Fibroblast of lung (primary cell): ENCODE measurements around the gene CD36. TPM values are rescaled to one million over a fixed set of nuclear protein-coding genes. Genes with fewer than 3 reads are reported as not detected.

Experiments
- DNase-seq, 2 donors: peaks; one replicate each; pipeline versions ENCODE4 v3.0.0 to v3.0.0-alpha.2; 2010; ENCODE audit warnings: low read depth in 2 of 2
- H2AFZ ChIP-seq: 2 replicates; pipeline ENCODE4 v1.5.1; 2012; ENCODE audit warnings: low read length, control low read depth, inconsistent platforms
- H3K27ac ChIP-seq: 2 replicates; pipeline ENCODE4 v1.5.1; 2011; ENCODE audit warnings: low read length, control low read depth; ENCODE audit not compliant: insufficient read depth
- H3K27me3 ChIP-seq: 2 replicates; pipeline ENCODE4 v1.5.1; 2011; ENCODE audit warnings: mild to moderate bottlenecking, low read length; ENCODE audit not compliant: control insufficient read depth, insufficient read depth
- H3K36me3 ChIP-seq: 2 replicates; pipeline ENCODE4 v1.5.1; 2011; ENCODE audit warnings: low read length; ENCODE audit not compliant: control insufficient read depth, insufficient read depth
- H3K4me1 ChIP-seq: 2 replicates; pipeline ENCODE4 v1.5.1; 2011; ENCODE audit warnings: low read length; ENCODE audit not compliant: control insufficient read depth, insufficient read depth; ENCODE audit errors: extremely low read depth
- H3K4me2 ChIP-seq: 2 replicates; pipeline ENCODE4 v1.5.1; 2011; ENCODE audit warnings: low read length, control low read depth; ENCODE audit not compliant: insufficient read depth; ENCODE audit errors: extremely low read depth
- H3K4me3 ChIP-seq, 4 experiments: fragments of 200-600 bp in 1 of 4; sonication (generic) in 1 of 4; replicated peaks in 1 of 4; 2 replicates each; pipeline ENCODE4 v1.5.1; 2011 to 2016; ENCODE audit warnings: low read length in 4 of 4, low read depth in 3 of 4, mild to moderate bottlenecking in 3 of 4, control low read depth in 2 of 4, inconsistent platforms in 1 of 4, mixed read lengths in 1 of 4; ENCODE audit not compliant: insufficient read depth in 1 of 4; ENCODE audit errors: control extremely low read depth in 1 of 4
- H3K79me2 ChIP-seq: 2 replicates; pipeline ENCODE4 v1.5.1; 2012; ENCODE audit warnings: mild to moderate bottlenecking, low read length, inconsistent platforms; ENCODE audit not compliant: control insufficient read depth, insufficient read depth
- H3K9ac ChIP-seq: 2 replicates; pipeline ENCODE4 v1.5.1; 2011; ENCODE audit warnings: mild to moderate bottlenecking, low read length, control low read depth; ENCODE audit not compliant: insufficient read depth
- H3K9me3 ChIP-seq: 2 replicates; pipeline ENCODE4 v1.5.1; 2012; ENCODE audit warnings: low read depth, low read length; ENCODE audit not compliant: control insufficient read depth, insufficient read depth
- H4K20me1 ChIP-seq: 2 replicates; pipeline ENCODE4 v1.5.1; 2011; ENCODE audit warnings: low read length; ENCODE audit not compliant: control insufficient read depth, insufficient read depth; ENCODE audit errors: extremely low read depth
- EZH2 ChIP-seq: IDR thresholded peaks from 2 replicates; pipeline ENCODE4 v1.5.1; 2012; ENCODE audit warnings: low read length, control low read depth, mild to moderate bottlenecking; ENCODE audit errors: missing control alignments
- polyA plus RNA-seq, 2 donors: library from polyadenylated mRNA; depleted of rRNA in 1 of 2; stranded (reverse) in 1 of 2; unstranded in 1 of 2; fragments of >200 nt; gene quantifications; 2 replicates each; pipeline ENCODE4 v1.2.1, GENCODE V29; 2011 to 2012; ENCODE audit warnings: missing spikeins in 1 of 2
- total RNA-seq: library from RNA; depleted of rRNA; stranded (reverse); fragments of >200 nt; gene quantifications from 2 replicates; pipeline ENCODE4 v1.2.1, GENCODE V29; 2014
- TF ChIP-seq, protein P1 (sequence below), 2 donors: IDR thresholded peaks in 1 of 2; conservative IDR thresholded peaks in 1 of 2; 1 replicate in 1 of 2; 2 replicates in 1 of 2; pipeline ENCODE4 v1.5.1; 2011 to 2012; ENCODE audit warnings: low read length in 2 of 2, control low read depth in 1 of 2, inconsistent platforms in 1 of 2, low read depth in 1 of 2, mild to moderate bottlenecking in 1 of 2

CD36 gene
- total and polyA plus RNA-seq, 2 donors (not counting 1 experiment from before 2014, with no cell fraction given) = 41.0 to 102 TPM

DNA sequence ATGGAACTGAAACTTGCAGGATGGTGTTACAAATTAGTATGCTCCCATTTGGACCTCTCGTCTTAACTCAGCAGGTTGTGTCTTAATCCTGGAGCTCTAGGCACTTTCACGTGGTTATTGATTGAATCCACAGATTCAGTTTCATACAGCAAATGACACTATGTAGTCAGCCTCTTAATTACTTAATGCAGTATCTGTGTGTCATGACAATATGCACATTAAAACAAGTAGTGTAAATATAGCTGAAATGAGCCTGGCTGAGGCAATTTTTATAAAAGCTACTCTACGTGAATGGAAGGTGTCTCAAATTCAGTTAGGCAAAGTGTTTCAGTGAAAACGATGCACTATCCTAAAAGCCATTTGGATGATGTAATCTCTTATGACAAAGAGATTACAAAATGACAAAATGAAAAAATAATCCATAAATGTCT is 86.8 kb downstream of the CD36 start:
- Histone ChIP-seq H3K79me2 (no peaks in the 10 kb centered on the region), H4K20me1 (no peaks in the 10 kb centered on the region), H3K27ac (peak overlapping the region; percentile 88), H3K9me3 (no peaks in the 10 kb centered on the region), H2AFZ (no peak overlapping the region), H3K36me3 (no peaks in the 10 kb centered on the region), H3K4me2 (no peak overlapping the region), H3K4me3 (no peak overlapping the region), H3K9ac (no peak overlapping the region), H3K27me3 (no peaks in the 10 kb centered on the region), H3K4me1 (peaks cover 35% of the 10 kb centered on the region)
- TF ChIP-seq, protein P1, sequence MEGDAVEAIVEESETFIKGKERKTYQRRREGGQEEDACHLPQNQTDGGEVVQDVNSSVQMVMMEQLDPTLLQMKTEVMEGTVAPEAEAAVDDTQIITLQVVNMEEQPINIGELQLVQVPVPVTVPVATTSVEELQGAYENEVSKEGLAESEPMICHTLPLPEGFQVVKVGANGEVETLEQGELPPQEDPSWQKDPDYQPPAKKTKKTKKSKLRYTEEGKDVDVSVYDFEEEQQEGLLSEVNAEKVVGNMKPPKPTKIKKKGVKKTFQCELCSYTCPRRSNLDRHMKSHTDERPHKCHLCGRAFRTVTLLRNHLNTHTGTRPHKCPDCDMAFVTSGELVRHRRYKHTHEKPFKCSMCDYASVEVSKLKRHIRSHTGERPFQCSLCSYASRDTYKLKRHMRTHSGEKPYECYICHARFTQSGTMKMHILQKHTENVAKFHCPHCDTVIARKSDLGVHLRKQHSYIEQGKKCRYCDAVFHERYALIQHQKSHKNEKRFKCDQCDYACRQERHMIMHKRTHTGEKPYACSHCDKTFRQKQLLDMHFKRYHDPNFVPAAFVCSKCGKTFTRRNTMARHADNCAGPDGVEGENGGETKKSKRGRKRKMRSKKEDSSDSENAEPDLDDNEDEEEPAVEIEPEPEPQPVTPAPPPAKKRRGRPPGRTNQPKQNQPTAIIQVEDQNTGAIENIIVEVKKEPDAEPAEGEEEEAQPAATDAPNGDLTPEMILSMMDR (conservative IDR thresholded peaks at IDR 0.05 in 1 of 2, IDR thresholded peaks at IDR 0.05 in 1 of 2; ENCODE audit: low read depth in 1 of 2, low read length in 2 of 2) = no peak
- no peak for TF ChIP-seq EZH2
- peak in 1 of 2 donors; percentile 36 for DNase-seq

Other genes with a start within 250 kb of the CD36 start
- gene GNAT3, start 126.6 kb upstream of the CD36 start, total RNA-seq = not detected in 2 replicates
- not detected in 2 replicates for gene GNAT3, start 126.6 kb upstream of the CD36 start, polyA plus RNA-seq